ENCODE results near the gene KHDC1.
"Not testable (repeated sequence)": the region's sequence is repeated elsewhere in the genome, so short reads cannot be mapped to it uniquely, and the experiment has no call there.

Gene KHDC1

DNA sequence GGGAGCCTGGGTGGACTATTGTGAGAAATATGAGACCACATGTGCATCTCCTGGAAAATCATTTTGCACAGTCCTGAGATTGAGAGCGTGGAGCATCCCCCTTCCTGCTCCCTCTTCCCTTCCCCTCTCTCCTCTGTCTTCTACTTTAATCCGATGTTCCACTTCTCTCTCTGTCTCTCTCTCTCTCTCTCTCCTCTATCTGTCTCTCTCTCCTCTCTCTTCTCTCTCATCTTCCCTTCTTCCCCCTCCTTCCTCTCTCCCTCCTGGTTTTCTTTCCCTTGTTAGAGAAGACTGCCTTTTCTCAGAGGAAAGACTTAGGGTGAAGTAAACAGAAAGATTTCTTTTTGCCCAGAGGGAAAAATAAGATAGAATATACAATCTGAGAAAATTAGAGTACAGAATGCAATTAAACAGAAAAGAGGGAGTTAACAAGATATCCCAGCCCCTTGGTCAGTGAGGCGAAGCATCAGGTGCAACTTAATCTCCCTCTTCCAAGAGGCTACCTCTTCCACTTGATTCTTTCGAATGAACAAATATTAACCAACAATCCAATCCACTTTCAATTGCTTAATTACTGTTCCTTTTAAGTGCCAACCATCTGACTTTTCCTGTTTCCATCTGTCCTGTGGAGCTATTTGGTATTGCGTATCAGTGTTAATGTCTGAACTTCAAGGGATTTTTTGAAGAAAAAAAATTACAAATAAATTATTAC lies 14.6 kb downstream of the KHDC1 start:
- no peak for DNase-seq

GRCh38 chr6:73242001-73242400 lies 21.0 kb downstream of the KHDC1 start:
- no peak for DNase-seq

DNA sequence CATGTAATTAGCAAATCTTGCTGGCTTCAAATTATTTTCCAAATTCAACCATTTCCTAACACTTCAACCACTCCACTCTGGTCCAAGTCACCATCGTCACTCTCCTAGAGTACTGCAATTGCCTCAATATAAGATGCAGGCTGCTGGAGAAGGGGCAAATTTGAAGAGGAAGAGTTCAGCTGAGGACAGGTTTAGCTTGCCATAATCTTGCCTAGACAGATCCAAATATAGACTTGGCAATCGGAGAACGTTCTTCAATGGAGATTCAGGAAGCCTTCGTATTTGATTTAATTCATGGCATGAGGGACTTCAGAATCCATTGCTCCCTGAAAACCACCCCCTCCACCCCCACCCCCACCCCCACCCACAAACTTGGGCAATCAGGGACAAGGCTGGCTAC lies 22.3 kb downstream of the KHDC1 start:
- DNase-seq: no peak

- no peak for DNase-seq
Observed at GRCh38 chr6:73236144-73236750, 26.7 kb downstream of the KHDC1 start.

DNA sequence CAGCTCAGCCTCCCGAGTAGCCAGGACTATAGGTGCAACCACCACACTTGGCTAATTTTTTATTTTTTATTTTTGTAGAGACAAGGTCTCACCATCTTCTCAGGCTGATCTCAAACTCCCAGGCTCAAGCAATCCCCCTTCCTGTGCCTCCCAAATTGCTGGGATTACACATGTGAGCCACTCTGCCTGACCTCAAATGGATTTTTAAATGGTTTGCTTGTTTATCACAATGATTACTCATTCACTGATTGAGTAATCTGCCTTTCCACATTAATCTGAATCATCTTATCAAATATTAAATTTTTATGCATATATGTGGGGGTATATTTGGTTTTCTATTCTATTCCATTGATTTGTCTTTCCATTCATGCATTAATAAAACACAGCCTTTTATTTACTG lies 28.3 kb downstream of the KHDC1 start:
- DNase-seq: no peak

DNA sequence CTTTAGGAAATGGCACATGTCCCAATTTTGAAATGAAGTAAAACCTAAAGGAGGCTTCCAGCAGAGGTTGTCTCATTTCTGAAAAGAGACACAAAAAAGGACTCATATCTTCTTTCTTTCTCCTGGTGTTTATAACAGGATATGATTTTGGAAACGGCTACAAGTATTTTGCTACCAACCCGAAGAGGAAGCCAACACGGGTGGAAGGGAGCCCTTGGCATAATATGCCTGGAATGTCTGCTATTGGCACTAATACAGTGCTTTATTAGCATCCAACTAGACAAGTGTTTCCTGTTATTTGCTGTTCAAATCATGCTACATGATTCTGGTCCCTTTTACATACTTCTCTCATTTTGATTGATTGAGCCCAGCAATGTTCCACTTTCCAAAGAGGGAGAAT lies 29.0 kb downstream of the KHDC1 start:
- not testable (repeated sequence) for DNase-seq

- no peak for DNase-seq
Observed at GRCh38 chr6:73233048-73233447, 29.9 kb downstream of the KHDC1 start.

GRCh38 chr6:73231986-73232391 lies 31.0 kb downstream of the KHDC1 start:
- DNase-seq: peak; percentile 45

DNA sequence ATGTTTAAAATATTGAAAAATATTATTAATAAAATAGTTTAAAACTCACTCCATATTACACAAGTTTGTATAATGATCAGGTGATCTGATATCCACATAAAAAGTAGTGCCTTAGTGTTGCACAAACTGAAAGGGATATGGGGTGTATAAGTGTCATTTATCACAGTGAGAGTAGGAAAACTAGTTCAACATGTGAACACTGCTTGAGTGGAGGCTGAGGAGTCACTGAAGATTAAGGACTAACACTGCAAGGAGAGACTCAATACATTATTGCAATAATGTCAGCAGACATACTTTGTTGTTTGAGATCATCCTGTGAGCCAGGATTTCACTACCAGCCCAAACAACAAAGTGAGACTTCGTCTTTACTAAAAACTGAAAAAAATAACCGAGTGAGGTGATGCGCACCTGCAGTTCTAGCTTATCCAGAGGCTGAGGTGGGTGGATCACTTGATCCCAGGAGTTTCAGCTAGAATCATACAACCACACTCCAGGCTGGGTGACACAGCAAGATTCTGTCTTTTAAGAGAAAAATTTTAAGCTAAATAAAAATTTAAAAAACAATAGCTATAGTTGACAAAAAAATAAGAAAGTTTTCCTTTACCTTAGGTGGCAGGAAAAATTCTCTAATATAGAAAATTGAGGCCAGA lies 35.3 kb downstream of the KHDC1 start:
- no peak for DNase-seq

- no peak for DNase-seq
Observed at GRCh38 chr6:73225396-73225795, 37.6 kb downstream of the KHDC1 start, which contains the start of gene KHDC1L. Gene KHDC1L (minus strand): TSS chr6:73225496. CDS start chr6:73225408, 88 bp downstream.

GRCh38 chr6:73216859-73217258 lies 46.1 kb downstream of the KHDC1 start:
- no peak for DNase-seq

DNA sequence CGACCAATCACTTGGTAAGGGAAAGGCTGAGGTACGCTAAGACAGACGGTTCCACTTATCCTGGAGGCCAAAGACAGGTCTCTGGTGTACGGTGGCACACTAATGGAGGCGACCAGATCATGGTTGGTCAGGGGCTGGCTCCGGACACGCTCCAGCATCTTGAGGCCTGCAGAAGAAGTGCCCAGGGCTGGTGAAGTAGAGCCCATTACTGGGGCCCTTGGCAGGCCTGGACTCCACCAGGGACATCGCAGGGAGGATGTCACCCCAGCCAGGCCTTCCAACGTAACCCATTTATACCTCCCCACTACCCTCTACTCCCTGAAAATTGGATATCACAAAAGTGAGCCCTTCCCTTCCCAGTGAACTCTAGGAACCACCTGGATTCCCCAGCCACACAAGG lies 53.9 kb downstream of the KHDC1 start:
- no peak for DNase-seq

DNA sequence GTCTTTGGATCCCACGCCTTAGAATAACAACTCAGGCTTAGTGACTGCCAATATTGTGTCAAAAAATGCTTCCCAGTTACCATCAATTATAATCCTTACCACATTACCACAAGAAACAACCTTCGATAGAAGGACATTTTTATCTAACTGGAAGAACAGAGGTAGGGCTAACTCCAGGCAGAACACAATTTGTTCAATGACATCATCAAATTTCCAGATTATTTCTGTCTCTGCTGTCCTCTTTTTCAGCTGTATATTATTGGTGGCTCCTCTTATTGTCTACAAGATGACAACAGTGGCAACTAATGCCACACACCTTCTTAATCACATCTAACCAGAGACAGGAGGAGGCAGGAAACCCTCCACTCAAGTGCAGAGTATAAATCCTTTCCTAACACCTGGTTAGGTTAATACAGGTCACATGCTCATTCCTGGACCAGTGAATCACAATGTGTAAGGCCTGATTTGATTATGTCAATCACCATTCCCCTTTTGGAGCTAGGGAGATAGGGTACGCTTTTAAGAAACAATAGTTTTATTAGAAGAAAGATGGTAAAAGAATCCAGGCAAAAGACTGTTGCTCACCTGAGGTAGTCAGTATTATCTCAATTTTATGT lies 55.7 kb downstream of the KHDC1 start:
- DNase-seq: no peak

DNA sequence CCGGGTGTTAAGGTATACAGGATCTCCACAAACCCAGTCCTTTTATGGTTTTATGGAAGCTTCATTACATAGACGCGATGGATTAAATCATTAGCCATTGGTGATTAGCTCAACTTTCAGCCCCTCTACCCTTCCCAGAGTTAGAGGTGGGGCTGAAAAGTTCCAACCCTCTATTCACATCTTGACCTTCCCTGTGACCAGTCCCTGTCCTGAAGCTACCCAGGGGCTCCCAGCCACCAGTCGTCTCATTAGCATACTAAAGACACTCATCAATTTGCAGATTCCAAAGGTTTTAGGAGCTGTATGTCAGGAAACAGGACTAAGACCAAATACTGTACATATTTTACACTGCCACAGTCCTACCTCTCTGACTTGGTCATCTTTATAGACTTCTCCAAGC lies 58.7 kb downstream of the KHDC1 start:
- DNase-seq: no peak

- DNase-seq: no peak
Observed at GRCh38 chr6:73203098-73203497, 59.9 kb downstream of the KHDC1 start.

GRCh38 chr6:73200735-73201134 lies 62.3 kb downstream of the KHDC1 start:
- DNase-seq: no peak

DNA sequence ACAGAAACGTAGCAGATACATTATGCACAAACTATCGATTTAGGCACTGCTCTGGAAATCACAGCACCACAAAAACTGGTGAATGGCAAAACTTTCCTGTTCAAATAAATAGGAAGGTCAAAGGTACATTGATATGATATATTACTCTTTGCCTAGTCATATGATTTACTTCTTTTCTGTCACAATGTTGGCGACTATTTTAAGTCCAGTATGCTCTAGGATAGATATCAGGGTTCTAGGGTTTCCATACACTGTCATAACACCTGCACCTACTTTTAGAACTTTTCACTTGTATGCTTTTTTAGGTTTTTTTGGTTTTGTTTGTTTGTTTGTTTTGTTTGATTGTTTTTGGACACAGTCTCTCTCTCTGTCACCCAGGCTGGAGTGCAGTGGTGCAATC lies 62.7 kb downstream of the KHDC1 start:
- DNase-seq: no peak

DNA sequence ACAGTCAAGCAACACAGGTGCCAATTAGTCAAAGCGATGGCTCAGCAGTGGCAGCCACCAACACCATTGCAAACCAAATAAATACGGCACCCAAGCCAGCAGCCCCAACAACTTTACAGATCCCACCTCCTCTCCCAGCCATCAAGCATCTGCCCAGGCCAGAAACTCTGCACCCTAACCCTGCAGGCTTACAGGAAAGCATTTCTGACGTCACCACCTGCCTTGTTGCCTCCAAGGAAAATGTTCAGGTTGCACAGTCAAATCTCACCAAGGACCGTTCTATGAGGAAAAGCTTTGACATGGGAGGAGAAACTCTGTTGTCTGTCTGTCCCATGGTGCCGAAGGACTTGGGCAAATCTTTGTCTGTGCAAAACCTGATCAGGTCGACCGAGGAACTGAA lies 68.3 kb downstream of the KHDC1 start:
- no peak for DNase-seq

- DNase-seq: not testable (repeated sequence)
Observed at GRCh38 chr6:73193302-73193701, 69.7 kb downstream of the KHDC1 start.

All from SIG-M5 (cell line).